Upper lobe of left lung (tissue), 4 donors: ENCODE measurements around the gene FKBP7.

Experiments used
- EP300 ChIP-seq, 4 donors: sonication (generic); formaldehyde crosslinking; IDR thresholded peaks; one replicate each; pipeline ENCODE4 v1.5.1; 2017; ENCODE audit warnings: antibody characterized with exemption in 4 of 4, control low read depth in 2 of 4
- POLR2A ChIP-seq, 4 donors: fragments of 450-650 bp; IDR thresholded peaks; one replicate each; pipeline ENCODE4 v1.5.1; 2016 to 2017; ENCODE audit warnings: antibody characterized with exemption in 4 of 4, mild to moderate bottlenecking in 2 of 4
- TF ChIP-seq, protein P1 (sequence below), 6 experiments: fragments of 450-650 bp in 4 of 6; fragments of 200-600 bp in 2 of 6; sonication (generic) in 2 of 6; IDR thresholded peaks; one replicate each; pipeline ENCODE4 v1.5.1; 2016 to 2019; ENCODE audit warnings: antibody characterized with exemption in 6 of 6

DNA sequence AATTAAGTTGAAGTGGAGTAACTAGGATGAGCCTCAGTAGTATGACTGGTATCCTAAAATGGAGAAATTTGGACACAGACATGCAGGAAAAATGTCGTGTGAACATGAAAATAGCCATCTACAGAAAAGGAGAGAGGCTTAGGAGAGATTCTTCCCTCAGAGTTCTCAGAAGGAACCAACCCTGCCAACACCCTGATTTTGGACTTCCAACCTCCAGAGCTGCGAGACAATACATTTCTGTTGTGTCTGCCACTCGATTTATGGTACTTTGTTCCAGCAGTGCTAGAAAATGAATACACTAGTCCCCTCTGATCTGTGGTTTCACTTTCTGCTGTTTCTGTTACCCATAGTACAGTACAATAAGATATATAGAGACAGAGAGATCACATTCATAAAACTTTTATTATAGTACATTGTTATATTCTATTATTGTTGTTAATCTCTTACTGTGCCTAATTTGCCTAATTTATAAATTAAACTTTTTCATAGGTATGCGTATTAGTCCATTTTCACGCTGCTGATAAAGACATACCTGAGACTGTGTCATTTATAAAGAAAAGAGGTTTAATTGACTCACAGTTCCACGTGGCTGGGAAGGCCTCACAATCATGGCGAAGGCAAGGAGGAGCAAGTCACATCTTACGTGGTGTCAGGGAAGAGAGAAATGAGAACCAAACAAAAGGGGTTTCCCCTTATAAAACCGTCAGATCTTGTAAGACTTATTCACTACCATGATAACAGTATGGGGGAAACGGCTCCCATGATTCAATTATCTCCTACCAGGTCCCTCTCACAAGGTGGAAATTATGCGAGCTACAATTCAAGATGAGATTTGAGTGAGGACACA, 43.1 kb upstream of the FKBP7 start:
- TF ChIP-seq, protein P1, sequence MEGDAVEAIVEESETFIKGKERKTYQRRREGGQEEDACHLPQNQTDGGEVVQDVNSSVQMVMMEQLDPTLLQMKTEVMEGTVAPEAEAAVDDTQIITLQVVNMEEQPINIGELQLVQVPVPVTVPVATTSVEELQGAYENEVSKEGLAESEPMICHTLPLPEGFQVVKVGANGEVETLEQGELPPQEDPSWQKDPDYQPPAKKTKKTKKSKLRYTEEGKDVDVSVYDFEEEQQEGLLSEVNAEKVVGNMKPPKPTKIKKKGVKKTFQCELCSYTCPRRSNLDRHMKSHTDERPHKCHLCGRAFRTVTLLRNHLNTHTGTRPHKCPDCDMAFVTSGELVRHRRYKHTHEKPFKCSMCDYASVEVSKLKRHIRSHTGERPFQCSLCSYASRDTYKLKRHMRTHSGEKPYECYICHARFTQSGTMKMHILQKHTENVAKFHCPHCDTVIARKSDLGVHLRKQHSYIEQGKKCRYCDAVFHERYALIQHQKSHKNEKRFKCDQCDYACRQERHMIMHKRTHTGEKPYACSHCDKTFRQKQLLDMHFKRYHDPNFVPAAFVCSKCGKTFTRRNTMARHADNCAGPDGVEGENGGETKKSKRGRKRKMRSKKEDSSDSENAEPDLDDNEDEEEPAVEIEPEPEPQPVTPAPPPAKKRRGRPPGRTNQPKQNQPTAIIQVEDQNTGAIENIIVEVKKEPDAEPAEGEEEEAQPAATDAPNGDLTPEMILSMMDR (IDR thresholded peaks at IDR 0.05): no peak
- TF ChIP-seq POLR2A (IDR thresholded peaks at IDR 0.05) (no peak), EP300 (IDR thresholded peaks at IDR 0.05) (no peak)
